ENCODE measurements around the gene CHTF18.
"Not testable (repeated sequence)": the region's sequence is repeated elsewhere in the genome, so short reads cannot be mapped to it uniquely, and the experiment has no call there.

The CHTF18 gene

DNA sequence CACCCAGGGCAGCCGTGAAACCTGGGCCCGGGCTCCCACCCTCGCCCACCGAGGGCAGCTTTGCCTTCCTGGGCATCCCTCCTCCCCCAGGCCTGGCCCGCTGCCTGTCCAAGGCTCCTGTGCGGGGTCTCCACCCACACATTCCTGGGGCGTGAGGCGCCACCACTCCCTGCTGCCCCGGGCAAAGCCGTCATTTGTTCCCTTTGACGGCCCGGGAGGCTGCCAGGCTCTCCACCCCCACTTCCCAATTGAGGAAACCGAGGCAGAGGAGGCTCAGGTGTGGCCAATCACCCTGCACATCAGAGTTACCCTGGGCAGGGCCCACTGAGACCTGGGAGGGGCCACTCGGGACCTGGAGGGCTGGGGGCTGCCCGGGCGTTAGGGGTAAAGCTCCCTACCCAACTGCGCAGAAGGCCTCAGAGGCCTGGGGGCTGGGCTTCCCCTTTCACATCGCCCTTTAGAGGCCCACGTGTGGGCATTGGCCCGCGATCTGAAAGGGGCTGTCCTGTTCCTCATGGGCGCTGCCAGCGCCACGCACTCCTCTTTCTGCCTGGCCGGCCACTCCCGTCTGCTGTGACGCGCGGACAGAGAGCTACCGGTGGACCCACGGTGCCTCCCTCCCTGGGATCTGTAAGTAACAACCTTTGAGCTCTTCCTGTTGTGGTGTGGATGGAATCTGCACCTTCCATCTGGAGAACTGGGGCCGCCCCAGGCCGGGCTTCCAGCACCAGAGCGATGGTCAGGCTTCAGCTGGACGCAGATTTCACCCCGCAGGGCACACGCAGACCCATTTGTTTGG lies 27.7 kb upstream of the CHTF18 start, which contains the start of gene MSLN:
Gene MSLN, plus strand, starts transcription at position 190 of the 799 bp plus-strand sequence. CDS start 1,947 bp downstream, outside the sequence.
- no peak for DNase-seq

DNA sequence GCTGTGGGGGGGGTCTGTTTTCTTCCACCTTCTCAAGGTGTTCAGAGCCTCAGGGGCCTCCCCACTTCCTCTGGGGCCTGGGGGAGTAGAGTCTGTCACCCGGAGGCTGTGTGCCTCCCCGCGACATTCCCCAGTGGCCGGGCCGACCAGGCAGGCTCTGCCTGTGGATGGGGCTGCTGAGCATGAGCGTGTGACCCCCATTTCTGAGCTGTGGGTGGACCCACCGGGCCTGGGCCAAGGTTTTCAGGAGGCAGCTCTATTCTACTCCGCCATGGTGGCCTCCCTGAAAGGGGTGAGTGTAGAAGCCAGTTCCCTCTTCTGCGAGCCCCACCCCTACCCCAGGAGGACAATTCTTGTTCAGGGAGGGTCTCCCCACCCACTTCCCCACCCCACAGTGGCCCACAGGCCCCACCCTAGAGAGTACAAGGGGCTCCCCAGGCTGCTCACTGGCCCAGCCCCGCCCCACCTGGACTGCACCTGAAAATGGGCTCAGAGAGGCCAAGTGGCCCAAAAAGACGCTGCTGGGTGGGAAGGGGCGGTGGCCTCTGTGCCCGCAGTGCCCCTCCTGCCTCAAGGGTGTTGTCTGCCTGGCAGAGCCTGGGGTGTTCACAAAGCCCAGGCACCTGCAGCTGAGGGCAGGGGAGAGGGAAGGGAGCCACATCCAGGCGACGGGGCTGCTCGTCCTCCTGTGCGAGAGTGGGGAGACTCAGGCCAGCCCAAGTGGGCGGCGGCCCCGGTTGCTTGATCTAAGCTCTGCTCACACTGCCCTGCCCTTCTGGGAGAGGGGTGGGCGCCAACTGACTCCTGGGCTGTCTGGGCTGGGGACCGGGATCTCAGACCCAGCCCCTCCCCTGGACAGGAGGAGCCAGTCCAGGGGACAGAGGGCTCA lies 26.6 kb upstream of the CHTF18 start:
- no peak for DNase-seq

GRCh38 chr16:762595-763268 lies 25.7 kb upstream of the CHTF18 start:
- no peak for DNase-seq

DNA sequence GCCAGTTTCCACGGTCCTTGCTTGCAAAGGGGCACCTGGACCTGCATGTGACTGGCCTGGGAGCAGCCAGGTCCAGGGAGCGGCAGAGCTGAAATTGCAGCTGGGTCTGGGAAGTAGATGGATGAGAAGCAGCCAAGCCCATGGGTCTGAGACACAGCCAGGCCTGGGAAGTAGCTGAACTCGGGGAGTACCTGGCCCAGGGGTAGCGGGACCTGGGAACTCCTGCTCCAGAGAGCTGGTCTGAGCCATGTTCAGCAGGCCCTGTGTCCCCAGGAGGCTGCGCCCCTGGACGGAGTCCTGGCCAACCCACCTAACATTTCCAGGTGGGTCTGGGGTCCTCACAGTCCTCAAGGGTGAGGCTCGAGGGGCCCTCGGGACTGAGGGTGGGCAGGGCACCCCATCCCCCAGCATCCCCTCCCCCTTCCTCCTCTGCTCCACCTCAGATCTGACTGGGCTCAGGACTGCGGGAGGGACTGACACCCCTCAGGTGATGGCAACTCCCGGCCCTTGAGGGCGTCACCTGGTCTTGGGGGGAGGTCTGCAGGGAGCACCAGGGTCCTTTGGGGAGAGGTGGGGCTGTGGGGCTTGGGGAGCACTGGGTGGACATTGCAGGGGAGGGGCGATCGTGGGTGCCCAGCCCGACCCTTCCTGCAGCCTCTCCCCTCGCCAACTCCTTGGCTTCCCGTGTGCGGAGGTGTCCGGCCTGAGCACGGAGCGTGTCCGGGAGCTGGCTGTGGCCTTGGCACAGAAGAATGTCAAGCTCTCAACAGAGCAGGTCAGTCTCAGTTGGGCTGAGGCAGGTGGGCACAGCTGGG lies 24.8 kb upstream of the CHTF18 start:
- DNase-seq = no peak

DNA sequence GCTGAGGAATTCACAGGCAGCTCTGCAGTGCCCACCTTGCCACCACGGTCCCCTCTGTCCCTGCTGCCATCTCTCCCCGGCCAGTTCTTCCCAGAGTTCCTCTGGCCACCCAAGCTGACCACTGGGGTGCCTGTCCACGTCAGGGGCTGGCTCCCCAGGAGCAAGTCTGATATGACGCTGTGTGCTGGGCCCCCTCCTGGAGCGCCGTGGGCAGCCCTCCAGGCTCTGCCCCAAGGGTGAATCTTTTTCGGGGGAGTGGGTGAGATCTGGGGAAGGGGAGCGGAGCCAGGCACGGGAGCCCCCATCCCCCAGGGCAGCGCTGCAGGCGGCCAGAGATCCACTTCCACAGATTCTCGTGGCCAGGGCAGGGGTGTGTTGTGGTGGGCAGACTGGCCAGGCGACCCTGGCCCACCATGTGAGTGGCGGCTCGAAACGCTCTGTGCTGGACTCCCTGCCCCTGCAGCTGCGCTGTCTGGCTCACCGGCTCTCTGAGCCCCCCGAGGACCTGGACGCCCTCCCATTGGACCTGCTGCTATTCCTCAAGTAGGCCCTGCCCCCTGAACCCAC lies 24.2 kb upstream of the CHTF18 start:
- DNase-seq = no peak

DNA sequence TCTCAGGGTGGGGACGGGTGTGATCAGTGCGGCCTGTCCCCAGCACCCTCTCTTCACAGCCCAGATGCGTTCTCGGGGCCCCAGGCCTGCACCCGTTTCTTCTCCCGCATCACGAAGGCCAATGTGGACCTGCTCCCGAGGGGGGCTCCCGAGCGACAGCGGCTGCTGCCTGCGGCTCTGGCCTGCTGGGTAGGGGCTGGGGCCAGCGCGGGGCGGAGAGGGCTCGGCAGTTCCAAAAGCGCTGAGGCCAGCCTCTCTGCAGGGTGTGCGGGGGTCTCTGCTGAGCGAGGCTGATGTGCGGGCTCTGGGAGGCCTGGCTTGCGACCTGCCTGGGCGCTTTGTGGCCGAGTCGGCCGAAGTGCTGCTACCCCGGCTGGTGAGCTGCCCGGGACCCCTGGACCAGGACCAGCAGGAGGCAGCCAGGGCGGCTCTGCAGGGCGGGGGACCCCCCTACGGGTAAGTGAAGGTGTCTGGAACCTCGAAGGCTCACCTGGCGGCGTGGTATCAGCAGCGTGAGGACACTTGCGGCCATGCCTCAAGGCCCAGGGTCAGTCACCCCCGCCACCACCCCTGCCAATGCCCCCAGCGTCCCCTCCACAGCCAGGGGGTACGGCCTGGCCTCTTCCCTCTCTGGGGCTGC lies 23.5 kb upstream of the CHTF18 start:
- no peak for DNase-seq

DNA sequence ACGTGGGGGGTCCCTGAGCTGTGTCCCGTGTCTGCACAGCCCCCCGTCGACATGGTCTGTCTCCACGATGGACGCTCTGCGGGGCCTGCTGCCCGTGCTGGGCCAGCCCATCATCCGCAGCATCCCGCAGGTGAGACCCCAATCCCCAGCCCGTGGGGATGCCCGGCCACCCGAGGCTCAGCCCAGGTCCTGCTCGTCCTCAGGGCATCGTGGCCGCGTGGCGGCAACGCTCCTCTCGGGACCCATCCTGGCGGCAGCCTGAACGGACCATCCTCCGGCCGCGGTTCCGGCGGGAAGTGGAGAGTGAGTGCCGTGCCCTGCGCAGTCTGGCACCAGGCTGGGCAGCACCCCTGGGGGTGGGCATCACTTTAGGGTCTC lies 22.9 kb upstream of the CHTF18 start:
- no peak for DNase-seq

DNA sequence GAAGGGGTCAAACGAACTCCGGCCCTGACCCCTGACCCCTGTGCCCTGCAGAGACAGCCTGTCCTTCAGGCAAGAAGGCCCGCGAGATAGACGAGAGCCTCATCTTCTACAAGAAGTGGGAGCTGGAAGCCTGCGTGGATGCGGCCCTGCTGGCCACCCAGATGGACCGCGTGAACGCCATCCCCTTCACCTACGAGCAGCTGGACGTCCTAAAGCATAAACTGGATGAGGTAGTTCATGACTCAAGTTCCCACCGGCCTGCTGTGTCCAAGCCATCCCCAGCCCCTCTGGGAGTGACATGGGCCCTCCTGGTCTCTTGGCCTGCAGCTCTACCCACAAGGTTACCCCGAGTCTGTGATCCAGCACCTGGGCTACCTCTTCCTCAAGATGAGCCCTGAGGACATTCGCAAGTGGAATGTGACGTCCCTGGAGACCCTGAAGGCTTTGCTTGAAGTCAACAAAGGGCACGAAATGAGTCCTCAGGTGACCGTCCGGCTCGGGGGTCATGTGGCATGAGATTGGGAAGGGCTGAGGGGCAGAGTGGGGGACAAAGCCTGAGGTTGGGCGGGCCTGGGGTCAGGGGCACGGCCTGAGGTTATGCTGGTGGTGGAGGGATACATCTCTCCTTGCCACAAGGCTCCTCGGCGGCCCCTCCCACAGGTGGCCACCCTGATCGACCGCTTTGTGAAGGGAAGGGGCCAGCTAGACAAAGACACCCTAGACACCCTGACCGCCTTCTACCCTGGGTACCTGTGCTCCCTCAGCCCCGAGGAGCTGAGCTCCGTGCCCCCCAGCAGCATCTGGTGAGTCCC lies 22.2 kb upstream of the CHTF18 start:
- no peak for DNase-seq

DNA sequence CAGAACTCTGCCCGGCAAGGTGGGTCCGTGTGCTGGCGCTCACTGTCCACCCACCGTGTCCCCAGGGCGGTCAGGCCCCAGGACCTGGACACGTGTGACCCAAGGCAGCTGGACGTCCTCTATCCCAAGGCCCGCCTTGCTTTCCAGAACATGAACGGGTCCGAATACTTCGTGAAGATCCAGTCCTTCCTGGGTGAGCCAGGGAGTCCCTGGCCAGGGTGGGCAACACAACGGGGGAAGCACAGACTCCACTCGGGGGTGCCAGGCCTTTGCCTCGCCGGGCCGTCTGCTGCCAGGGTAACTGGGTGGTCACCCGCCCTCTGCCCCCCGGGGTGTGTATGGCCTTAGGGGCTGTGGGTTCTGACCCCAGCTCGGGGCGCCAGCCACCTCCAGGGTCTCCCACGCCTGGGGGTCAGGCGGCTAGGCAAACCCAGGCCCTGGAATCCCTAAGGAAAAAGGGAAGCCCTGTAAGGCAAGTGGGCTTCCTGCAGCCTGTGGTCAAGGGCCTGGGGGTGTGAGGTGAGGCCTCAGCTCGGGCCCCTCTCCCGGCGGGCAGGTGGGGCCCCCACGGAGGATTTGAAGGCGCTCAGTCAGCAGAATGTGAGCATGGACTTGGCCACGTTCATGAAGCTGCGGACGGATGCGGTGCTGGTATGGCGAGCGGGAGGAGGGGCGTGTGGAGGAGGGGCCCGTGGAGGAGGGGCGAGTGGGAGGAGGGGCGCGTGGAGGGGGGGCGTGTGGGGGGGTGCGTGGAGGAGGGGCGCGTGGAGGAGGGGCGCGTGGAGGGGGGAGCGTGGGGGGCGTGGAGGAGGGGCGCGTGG lies 21.4 kb upstream of the CHTF18 start:
- no peak for DNase-seq

DNA sequence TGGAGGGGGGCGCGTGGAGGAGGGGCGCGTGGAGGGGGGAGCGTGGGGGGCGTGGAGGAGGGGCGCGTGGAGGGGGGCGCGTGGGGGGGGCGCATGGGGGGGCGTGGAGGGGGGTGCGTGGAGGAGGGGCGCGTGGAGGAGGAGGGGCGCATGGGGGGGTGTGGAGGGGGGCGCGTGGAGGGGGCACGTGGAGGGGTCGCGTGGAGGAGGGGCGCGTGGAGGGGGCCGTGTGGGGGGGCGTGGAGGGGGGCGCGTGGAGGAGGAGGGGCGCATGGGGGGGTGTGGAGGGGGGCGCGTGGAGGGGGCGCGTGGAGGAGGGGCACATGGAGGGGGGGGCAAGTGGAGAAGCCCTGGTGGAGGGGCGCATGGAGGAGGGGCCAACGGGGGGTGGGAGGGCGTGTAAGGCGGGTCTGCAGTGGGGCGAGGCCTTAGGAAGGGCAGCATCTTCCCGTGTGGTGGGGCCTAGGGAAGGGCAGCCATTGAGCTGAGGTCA lies 20.6 kb upstream of the CHTF18 start:
- DNase-seq = no peak

GRCh38 chr16:768428-768827 lies 20.0 kb upstream of the CHTF18 start:
- DNase-seq = no peak

GRCh38 chr16:769184-769784 lies 19.1 kb upstream of the CHTF18 start:
- DNase-seq = no peak

- DNase-seq = no peak
Observed at GRCh38 chr16:769934-770333, 18.5 kb upstream of the CHTF18 start.

- DNase-seq = no peak
Observed at GRCh38 chr16:770411-770810, 18.0 kb upstream of the CHTF18 start.

GRCh38 chr16:772959-773358 lies 15.5 kb upstream of the CHTF18 start:
- DNase-seq = no peak

DNA sequence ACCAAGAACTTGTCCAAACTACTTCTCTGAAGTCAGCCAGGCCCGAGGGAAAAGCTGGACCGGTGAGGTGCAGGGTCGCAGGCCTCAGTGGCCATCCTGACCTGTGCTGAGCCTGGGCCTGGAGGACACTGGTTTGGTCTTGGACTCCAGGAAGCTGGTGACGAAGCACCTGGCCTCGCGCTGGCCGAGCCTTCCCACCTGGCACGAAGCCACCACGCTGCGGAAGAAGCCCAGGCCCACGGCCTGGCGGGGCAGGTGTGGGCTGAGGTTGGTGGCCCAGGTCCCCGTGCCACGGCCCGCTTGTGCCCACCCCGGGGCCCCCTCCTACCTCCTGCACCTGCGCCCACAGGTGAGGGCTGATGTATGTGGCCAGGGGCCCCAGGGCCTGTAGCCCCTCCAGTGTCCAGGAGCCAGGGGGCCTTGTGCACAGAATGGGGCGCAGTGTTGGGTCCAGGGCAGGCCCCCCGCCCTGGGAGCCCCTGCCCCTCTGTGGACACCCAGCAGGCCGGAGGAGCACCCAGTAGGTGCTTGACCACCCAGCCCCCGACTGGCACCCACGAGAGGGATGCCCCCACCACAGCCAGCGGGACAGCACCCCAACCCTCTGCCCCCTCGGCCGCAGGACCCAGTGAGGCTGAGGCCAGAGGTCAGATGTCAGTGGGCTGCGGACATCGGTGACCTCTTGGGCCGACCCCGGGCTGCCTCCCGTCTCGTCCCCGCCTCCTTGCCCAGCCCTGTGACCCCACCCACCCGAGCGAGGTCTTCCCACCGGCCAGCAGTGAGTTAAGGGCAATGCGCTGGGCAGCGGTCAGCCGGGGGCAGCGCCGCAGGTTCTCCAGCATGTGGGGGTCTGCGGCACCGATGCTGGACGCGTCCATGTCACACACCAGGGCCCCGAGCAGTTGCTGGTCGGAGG lies 14.1 kb upstream of the CHTF18 start:
- no peak for DNase-seq

GRCh38 chr16:775236-775796 lies 13.1 kb upstream of the CHTF18 start:
- DNase-seq = no peak

DNA sequence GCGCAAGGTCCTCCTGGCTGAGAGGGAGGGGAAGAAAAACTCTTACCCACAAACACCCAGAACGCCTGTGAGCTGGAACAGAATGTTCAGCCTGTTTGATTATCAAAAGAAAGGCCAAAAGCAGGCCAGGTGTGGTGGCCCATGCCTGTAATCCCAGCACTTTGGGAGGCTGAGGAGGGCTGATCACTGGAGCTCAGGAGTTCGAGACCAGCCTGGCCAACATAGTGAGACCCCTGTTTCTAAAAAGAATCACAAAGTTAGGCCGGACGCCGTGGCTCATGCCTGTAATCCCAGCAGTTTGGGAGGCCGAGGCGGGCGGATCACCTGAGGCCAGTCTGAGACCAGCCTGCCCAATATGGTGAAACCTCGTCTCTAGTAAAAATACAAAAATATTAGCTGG lies 12.1 kb upstream of the CHTF18 start:
- DNase-seq = not testable (repeated sequence)

Data from Kasumi-1 (cell line).